ENCODE data around the gene MSI2.
A peak's percentile ranks its signal among the peaks of the same experiment; 100 is the strongest.

Gene MSI2

DNA sequence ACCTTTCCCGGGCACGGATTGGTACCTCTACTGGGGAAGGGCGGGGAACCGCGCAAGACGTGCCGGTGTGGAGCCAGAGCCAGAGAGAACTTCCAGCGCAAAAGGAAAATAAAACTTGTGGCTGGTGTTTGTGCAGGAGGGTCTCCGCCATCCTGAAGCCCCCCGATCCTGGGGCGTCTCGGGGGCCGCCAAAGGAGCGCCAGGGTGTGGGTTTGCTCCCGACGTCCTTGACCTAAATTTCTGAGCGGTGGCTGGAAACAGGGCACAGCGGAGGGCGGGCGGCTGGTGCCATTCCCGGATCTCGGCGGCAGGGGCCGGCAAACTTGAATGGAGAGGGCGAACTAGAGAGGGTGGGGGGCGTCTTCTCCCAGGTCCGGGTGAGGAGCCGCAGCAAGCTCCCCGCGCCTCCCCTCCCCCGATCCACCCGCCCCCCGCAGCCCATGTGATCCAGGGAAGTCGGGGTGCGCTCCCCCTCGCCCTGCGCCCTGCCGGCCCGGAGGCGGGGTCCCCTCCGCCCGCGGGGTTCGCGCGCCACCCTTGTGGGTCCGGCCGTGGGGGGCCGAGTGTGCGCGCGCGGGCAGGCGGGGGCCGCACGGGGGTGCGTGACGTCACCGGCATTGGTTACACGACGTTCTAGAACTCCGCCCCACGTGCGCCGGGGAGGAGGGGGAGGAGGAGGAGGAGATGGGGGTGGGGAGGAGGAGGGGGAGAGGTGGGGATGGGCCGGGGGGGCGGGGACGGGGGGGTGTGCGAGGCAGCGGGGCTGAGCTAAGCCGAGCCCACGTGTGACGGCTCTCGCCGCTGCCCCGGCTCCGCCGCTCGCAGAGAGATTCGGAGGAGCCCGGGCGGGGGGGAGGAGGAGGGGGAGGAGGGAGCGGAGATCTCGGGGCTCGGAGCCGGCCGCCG, at the start of gene MSI2:
MSI2 (plus strand) TSS at position 748 of the 906 bp plus-strand sequence. CDS start 220 bp downstream, outside the sequence.
- TF ChIP-seq ZNF274 (IDR thresholded peaks at IDR 0.05; ENCODE audit: low read depth, low read length) (no peak), SUZ12 (IDR thresholded peaks at IDR 0.05; ENCODE audit: extremely low read depth, insufficient read depth, insufficient read length) (no peak), YY1 (IDR thresholded peaks at IDR 0.05; ENCODE audit: insufficient read depth, insufficient read length) (no peak)
- DNase-seq (ENCODE audit: low read depth, low spot score) = peak; percentile 49
- peaks cover 4% of the 10 kb centered on the region for H3K4me1 ChIP-seq (ENCODE audit: insufficient read depth, insufficient read length)

DNA sequence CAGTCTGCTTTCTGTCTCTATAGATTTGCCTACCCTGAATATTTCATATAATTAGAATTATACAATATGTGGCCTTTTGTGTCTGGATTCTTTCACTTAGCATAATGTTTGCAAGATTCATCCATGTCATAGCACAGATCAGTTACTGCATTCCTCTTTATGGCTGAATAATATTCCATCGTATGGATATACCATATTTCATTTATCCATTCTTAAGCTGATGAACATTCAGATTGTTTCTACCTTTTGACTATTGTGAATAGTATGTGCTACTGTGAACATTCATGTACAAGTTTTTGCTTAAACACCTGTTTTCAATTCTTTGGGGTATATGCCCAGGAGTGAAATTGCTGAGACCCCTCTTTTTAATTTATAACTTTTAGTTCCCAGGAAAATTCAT, 49.4 kb upstream of the MSI2 start:
- DNase-seq (ENCODE audit: low read depth, low spot score) = no peak
- Histone ChIP-seq H3K4me1 (ENCODE audit: insufficient read depth, insufficient read length) (peaks cover 4% of the 10 kb centered on the region), H3K27me3 (ENCODE audit: insufficient read depth, insufficient read length) (no peaks in the 10 kb centered on the region), H3K36me3 (ENCODE audit: insufficient read depth, insufficient read length, low read length) (no peaks in the 10 kb centered on the region), H3K4me3 (ENCODE audit: insufficient read length, low read depth) (no peak overlapping the region), H3K9me3 (ENCODE audit: insufficient read depth, low read length) (peaks cover 12% of the 10 kb centered on the region; the same call in 1 of the 2 replicates), H3K9ac (ENCODE audit: insufficient read length, low read depth) (no peak overlapping the region)
- no peak for TF ChIP-seq SUZ12 (IDR thresholded peaks at IDR 0.05; ENCODE audit: extremely low read depth, insufficient read depth, insufficient read length)
- no peak for TF ChIP-seq YY1 (IDR thresholded peaks at IDR 0.05; ENCODE audit: insufficient read depth, insufficient read length)
- TF ChIP-seq ZNF274 (IDR thresholded peaks at IDR 0.05; ENCODE audit: low read depth, low read length) = no peak

More for the DNA sequence above, at the start of gene MSI2:
- peak within 1 kb of the TSS; percentile 73 for H3K9ac ChIP-seq (ENCODE audit: insufficient read length, low read depth)
- H3K9me3 ChIP-seq (ENCODE audit: insufficient read depth, low read length) = peaks cover 8% of the 10 kb centered on the region
- H3K36me3 ChIP-seq (ENCODE audit: insufficient read depth, insufficient read length, low read length) = peaks cover 6% of the 10 kb centered on the region
- peaks cover 12% of the 10 kb centered on the region for H3K27me3 ChIP-seq (ENCODE audit: insufficient read depth, insufficient read length)
- H3K4me3 ChIP-seq (ENCODE audit: insufficient read length, low read depth) = peak within 1 kb of the TSS; percentile 53

DNA sequence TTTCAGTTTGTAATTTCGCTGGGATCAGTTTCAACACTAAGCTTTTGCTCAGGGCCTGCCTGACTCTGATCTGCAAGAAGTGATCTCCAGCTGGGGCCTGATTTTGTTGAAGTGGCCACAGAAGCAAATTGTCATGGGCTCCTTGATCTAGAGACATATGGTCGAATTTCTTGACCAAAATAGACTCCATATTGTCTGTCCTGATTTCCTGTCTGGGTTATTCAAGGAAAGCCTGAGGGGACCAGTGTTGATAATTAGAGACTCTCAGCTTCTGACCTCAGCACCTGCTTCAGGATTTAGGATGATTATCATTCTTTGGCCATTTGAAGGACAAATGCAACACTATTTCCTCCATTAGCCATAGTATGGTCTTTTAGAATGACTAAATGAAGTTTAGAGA, 48.9 kb upstream of the MSI2 start:
- Histone ChIP-seq H3K9ac (ENCODE audit: insufficient read length, low read depth) (no peak overlapping the region), H3K9me3 (ENCODE audit: insufficient read depth, low read length) (peaks cover 12% of the 10 kb centered on the region; the same call in 1 of the 2 replicates), H3K4me3 (ENCODE audit: insufficient read length, low read depth) (no peak overlapping the region), H3K27me3 (ENCODE audit: insufficient read depth, insufficient read length) (no peaks in the 10 kb centered on the region), H3K4me1 (ENCODE audit: insufficient read depth, insufficient read length) (peaks cover 6% of the 10 kb centered on the region), H3K36me3 (ENCODE audit: insufficient read depth, insufficient read length, low read length) (no peaks in the 10 kb centered on the region)
- DNase-seq (ENCODE audit: low read depth, low spot score) = no peak
- TF ChIP-seq YY1 (IDR thresholded peaks at IDR 0.05; ENCODE audit: insufficient read depth, insufficient read length) (no peak), ZNF274 (IDR thresholded peaks at IDR 0.05; ENCODE audit: low read depth, low read length) (no peak), SUZ12 (IDR thresholded peaks at IDR 0.05; ENCODE audit: extremely low read depth, insufficient read depth, insufficient read length) (no peak)

DNA sequence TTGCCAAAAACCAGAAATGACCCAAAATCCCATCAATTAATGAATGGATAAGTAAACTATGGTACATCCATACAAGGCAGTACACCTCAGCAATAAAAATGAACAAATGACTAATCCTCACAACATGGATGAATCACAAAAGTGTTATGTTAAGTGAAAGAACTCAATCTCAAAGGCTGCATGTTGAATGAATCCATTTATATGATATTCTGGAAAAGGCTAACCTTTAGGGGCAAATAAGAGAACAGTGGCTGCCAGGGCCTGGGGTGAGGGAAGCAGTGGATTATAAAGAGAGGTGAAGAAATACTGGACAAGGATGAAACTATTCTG, 46.1 kb upstream of the MSI2 start:
- no peaks in the 10 kb centered on the region for H3K36me3 ChIP-seq (ENCODE audit: insufficient read depth, insufficient read length, low read length)
- H3K9me3 ChIP-seq (ENCODE audit: insufficient read depth, low read length) = peaks cover 12% of the 10 kb centered on the region; the same call in 1 of the 2 replicates
- TF ChIP-seq SUZ12 (IDR thresholded peaks at IDR 0.05; ENCODE audit: extremely low read depth, insufficient read depth, insufficient read length) (no peak), YY1 (IDR thresholded peaks at IDR 0.05; ENCODE audit: insufficient read depth, insufficient read length) (no peak), ZNF274 (IDR thresholded peaks at IDR 0.05; ENCODE audit: low read depth, low read length) (no peak)
- H3K9ac ChIP-seq (ENCODE audit: insufficient read length, low read depth) = no peak overlapping the region
- H3K4me1 ChIP-seq (ENCODE audit: insufficient read depth, insufficient read length) = peaks cover 6% of the 10 kb centered on the region
- no peak overlapping the region for H3K4me3 ChIP-seq (ENCODE audit: insufficient read length, low read depth)
- no peak for DNase-seq (ENCODE audit: low read depth, low spot score)
- no peaks in the 10 kb centered on the region for H3K27me3 ChIP-seq (ENCODE audit: insufficient read depth, insufficient read length)

DNA sequence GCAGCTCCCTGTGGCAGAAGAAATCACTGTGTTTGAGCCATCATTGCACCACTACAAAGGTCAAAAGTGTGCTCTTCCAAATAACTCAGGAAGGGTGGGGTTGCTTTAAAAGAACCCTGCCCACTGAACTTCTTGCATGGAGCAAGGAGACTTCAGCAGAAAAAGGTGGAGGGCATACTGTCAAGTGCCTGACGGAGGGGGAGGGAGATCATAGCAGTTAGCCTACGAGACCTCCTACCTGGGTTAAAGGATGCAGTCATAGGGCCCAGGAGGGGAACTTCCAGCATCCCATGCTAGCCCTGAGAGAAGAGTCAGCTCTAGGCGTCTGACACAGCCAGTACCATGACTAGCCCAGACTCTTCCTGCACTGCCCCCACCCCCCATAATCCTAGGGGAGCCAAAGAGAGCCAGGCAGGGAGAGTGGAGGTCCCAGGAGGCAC, 45.3 kb upstream of the MSI2 start:
- DNase-seq (ENCODE audit: low read depth, low spot score) = no peak
- H3K9me3 ChIP-seq (ENCODE audit: insufficient read depth, low read length) = peaks cover 12% of the 10 kb centered on the region; the same call in 1 of the 2 replicates
- no peaks in the 10 kb centered on the region for H3K36me3 ChIP-seq (ENCODE audit: insufficient read depth, insufficient read length, low read length)
- no peak overlapping the region for H3K9ac ChIP-seq (ENCODE audit: insufficient read length, low read depth)
- H3K4me1 ChIP-seq (ENCODE audit: insufficient read depth, insufficient read length) = peaks cover 6% of the 10 kb centered on the region
- H3K27me3 ChIP-seq (ENCODE audit: insufficient read depth, insufficient read length) = no peaks in the 10 kb centered on the region
- TF ChIP-seq YY1 (IDR thresholded peaks at IDR 0.05; ENCODE audit: insufficient read depth, insufficient read length) = no peak
- no peak for TF ChIP-seq SUZ12 (IDR thresholded peaks at IDR 0.05; ENCODE audit: extremely low read depth, insufficient read depth, insufficient read length)
- no peak for TF ChIP-seq ZNF274 (IDR thresholded peaks at IDR 0.05; ENCODE audit: low read depth, low read length)
- H3K4me3 ChIP-seq (ENCODE audit: insufficient read length, low read depth) = no peak overlapping the region

DNA sequence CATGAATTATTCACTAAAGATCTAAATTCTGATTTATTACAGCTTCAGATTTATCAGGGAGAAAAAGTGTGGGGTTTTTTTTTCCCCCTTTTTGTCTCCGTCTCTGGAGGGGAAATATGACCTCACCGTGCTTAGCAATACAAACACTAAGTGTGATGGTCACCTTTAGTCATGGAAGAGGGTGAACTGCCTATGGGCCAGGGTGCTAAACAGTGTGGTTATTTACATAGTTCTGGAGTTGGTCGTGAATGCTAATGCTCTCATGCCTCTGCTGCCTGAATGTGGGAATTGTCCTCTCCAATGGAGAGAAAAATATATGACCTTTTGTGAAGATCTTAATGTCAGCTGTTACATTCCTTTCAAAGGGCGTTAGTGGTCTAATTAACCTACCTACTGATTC, 44.8 kb upstream of the MSI2 start:
- peaks cover 6% of the 10 kb centered on the region for H3K4me1 ChIP-seq (ENCODE audit: insufficient read depth, insufficient read length)
- no peak overlapping the region for H3K4me3 ChIP-seq (ENCODE audit: insufficient read length, low read depth)
- no peak overlapping the region for H3K9ac ChIP-seq (ENCODE audit: insufficient read length, low read depth)
- peaks cover 12% of the 10 kb centered on the region; the same call in 1 of the 2 replicates for H3K9me3 ChIP-seq (ENCODE audit: insufficient read depth, low read length)
- H3K36me3 ChIP-seq (ENCODE audit: insufficient read depth, insufficient read length, low read length) = no peaks in the 10 kb centered on the region
- TF ChIP-seq ZNF274 (IDR thresholded peaks at IDR 0.05; ENCODE audit: low read depth, low read length) (no peak), YY1 (IDR thresholded peaks at IDR 0.05; ENCODE audit: insufficient read depth, insufficient read length) (no peak), SUZ12 (IDR thresholded peaks at IDR 0.05; ENCODE audit: extremely low read depth, insufficient read depth, insufficient read length) (no peak)
- DNase-seq (ENCODE audit: low read depth, low spot score) = no peak
- no peaks in the 10 kb centered on the region for H3K27me3 ChIP-seq (ENCODE audit: insufficient read depth, insufficient read length)

DNA sequence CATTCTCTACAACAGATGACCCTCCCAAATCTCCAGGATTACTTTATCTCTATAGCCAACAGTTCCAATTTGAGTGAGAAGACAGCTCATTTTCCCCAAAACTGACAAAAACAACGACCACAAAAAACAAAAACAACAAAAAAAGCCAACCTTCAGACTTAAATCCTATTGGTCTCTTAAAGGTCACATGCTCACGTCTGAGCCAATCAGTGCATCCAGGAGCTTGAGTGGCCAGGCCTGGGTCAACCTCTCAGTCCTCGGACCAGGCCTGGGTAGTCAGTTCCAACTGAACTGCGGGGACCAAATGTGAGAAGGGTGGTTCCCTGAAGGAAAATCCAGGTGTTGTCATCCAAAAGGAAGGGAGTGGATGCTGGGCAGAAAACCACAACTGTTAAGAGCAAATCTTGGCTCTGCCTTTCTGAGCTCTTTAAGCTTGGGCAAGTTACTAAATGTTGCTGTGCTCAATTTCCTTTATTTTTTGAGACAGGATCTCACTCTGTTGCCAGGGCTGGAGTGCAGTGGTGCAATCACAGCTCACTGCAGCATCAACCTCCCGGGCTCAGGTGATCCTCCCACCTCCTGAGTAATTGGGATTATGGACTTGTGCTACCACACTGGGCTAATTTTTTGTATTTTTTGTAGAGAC, 43.0 kb upstream of the MSI2 start:
- H3K4me1 ChIP-seq (ENCODE audit: insufficient read depth, insufficient read length) = peaks cover 6% of the 10 kb centered on the region
- no peak for DNase-seq (ENCODE audit: low read depth, low spot score)
- no peak overlapping the region for H3K4me3 ChIP-seq (ENCODE audit: insufficient read length, low read depth)
- TF ChIP-seq YY1 (IDR thresholded peaks at IDR 0.05; ENCODE audit: insufficient read depth, insufficient read length) (no peak), SUZ12 (IDR thresholded peaks at IDR 0.05; ENCODE audit: extremely low read depth, insufficient read depth, insufficient read length) (no peak)
- no peak overlapping the region for H3K9ac ChIP-seq (ENCODE audit: insufficient read length, low read depth)
- no peaks in the 10 kb centered on the region for H3K36me3 ChIP-seq (ENCODE audit: insufficient read depth, insufficient read length, low read length)
- H3K27me3 ChIP-seq (ENCODE audit: insufficient read depth, insufficient read length) = no peaks in the 10 kb centered on the region
- H3K9me3 ChIP-seq (ENCODE audit: insufficient read depth, low read length) = peaks cover 9% of the 10 kb centered on the region; the same call in 1 of the 2 replicates
